ENCODE data around the gene BCL7C.

BCL7C gene

GRCh38 chr16:30839523-30840227, 54.2 kb downstream of the BCL7C start:
- no peak overlapping the region for H3K4me3 ChIP-seq (ENCODE audit: low read depth, low read length)
- TF ChIP-seq CTCF (IDR thresholded peaks at IDR 0.05): no peak
- H3K79me2 ChIP-seq: no peaks in the 10 kb centered on the region
- H3K27ac ChIP-seq: no peak overlapping the region
- no peak overlapping the region for H3K4me2 ChIP-seq (ENCODE audit: low read length)
- H3K36me3 ChIP-seq (ENCODE audit: control insufficient read depth, insufficient read depth, low read length): no peaks in the 10 kb centered on the region
- H3K9ac ChIP-seq: no peak overlapping the region
- peak overlapping the region; percentile 40 for H2AFZ ChIP-seq
- H3K27me3 ChIP-seq (ENCODE audit: control insufficient read depth, insufficient read depth, low read length): no peaks in the 10 kb centered on the region
- H3K4me1 ChIP-seq: peaks cover 12% of the 10 kb centered on the region
- H3K9me3 ChIP-seq (ENCODE audit: control insufficient read depth, low read length): no peaks in the 10 kb centered on the region

GRCh38 chr16:30838876-30839471, 54.9 kb downstream of the BCL7C start:
- no peaks in the 10 kb centered on the region for H3K36me3 ChIP-seq (ENCODE audit: control insufficient read depth, insufficient read depth, low read length)
- H3K27me3 ChIP-seq (ENCODE audit: control insufficient read depth, insufficient read depth, low read length): no peaks in the 10 kb centered on the region
- H3K9ac ChIP-seq: no peak overlapping the region
- no peaks in the 10 kb centered on the region for H3K9me3 ChIP-seq (ENCODE audit: control insufficient read depth, low read length)
- no peak overlapping the region for H3K4me2 ChIP-seq (ENCODE audit: low read length)
- H3K79me2 ChIP-seq: no peaks in the 10 kb centered on the region
- TF ChIP-seq CTCF (IDR thresholded peaks at IDR 0.05): no peak
- H3K4me3 ChIP-seq (ENCODE audit: low read depth, low read length): no peak overlapping the region
- H2AFZ ChIP-seq: no peak overlapping the region
- H3K27ac ChIP-seq: no peak overlapping the region
- H3K4me1 ChIP-seq: peaks cover 12% of the 10 kb centered on the region

- H3K27ac ChIP-seq: peak overlapping the region; percentile 13
- H3K27me3 ChIP-seq (ENCODE audit: control insufficient read depth, insufficient read depth, low read length): no peaks in the 10 kb centered on the region
- TF ChIP-seq CTCF (IDR thresholded peaks at IDR 0.05): no peak
Observed at GRCh38 chr16:30837904-30838303, 56.0 kb downstream of the BCL7C start.

More at GRCh38 chr16:30837904-30838303, 56.0 kb downstream of the BCL7C start:
- H3K9me3 ChIP-seq (ENCODE audit: control insufficient read depth, low read length): no peaks in the 10 kb centered on the region
- no peaks in the 10 kb centered on the region for H3K79me2 ChIP-seq
- no peak overlapping the region for H3K9ac ChIP-seq
- peak overlapping the region; percentile 17 for H2AFZ ChIP-seq
- H3K4me3 ChIP-seq (ENCODE audit: low read depth, low read length): no peak overlapping the region
- H3K4me2 ChIP-seq (ENCODE audit: low read length): peak overlapping the region; percentile 43
- H3K4me1 ChIP-seq: peaks cover 12% of the 10 kb centered on the region
- H3K36me3 ChIP-seq (ENCODE audit: control insufficient read depth, insufficient read depth, low read length): no peaks in the 10 kb centered on the region

Measured in parathyroid adenoma (tissue), 2 donors.